ENCODE data around the gene PIK3R5. TPM values are rescaled to one million over a fixed set of nuclear protein-coding genes. Genes with fewer than 3 reads are reported as not detected.

The PIK3R5 gene
- total and polyA plus RNA-seq, 7 experiments from 2014 or later, result 18.0 to 231 (median 73.8) TPM

GRCh38 chr17:8898636-8899035 lies 66.9 kb downstream of the PIK3R5 start:
- Histone ChIP-seq H3K36me3 (ENCODE audit: control insufficient read depth in 2 of 3, insufficient read depth in 3 of 3, low read length in 3 of 3) (peaks cover 5 to 17% (median 11%) of the 10 kb centered on the region in 3 experiments), H3K4me3 (ENCODE audit: low read length) (no peak overlapping the region), H3K9me3 (ENCODE audit: control insufficient read depth in 2 of 3, low read length in 3 of 3) (no peaks in the 10 kb centered on the region), H3K27me3 (ENCODE audit: control insufficient read depth in 2 of 2, insufficient read depth in 2 of 2, low read length in 2 of 2) (no peaks in the 10 kb centered on the region), H3K27ac (ENCODE audit: low read depth, low read length) (peak overlapping the region; percentile 33), H3K4me1 (ENCODE audit: control insufficient read depth in 2 of 2, insufficient read depth in 2 of 2, low read length in 2 of 2) (peaks cover 54 to 70% of the 10 kb centered on the region in 2 donors)
- ATAC-seq (no peak), DNase-seq (no peak)
- POLR2A ChIA-PET, result interaction anchor here (0.6 to 4.6 kb wide), 8 partner anchors 10 to 462 kb away, joined by 3 to 27 read pairs (median 5); partner anchors contain the start of gene PIK3R5
- peaks cover 0 to 3% (median 0%) of the 10 kb centered on the region in 11 donors for H3K9me3 Mint-ChIP-seq
- no peaks in the 10 kb centered on the region for H3K27me3 Mint-ChIP-seq
- CTCF ChIA-PET, result interaction anchor here (0.9 to 1.6 kb wide), 2 partner anchors 44 to 55 kb away, joined by 3 read pairs; no protein-coding TSS in a partner anchor
- peak overlapping the region; percentile 78 to 99 (median 95) for H3K27ac Mint-ChIP-seq
- H3K4me1 Mint-ChIP-seq, result peaks cover 60 to 86% (median 76%) of the 10 kb centered on the region in 7 donors
- H3K4me3 Mint-ChIP-seq, result peak overlapping the region; percentile 54 to 82 (median 76)
- intact Hi-C loops (cut with micrococcal nuclease), result loop anchor here (1.0 to 10.0 kb wide), 15 partner anchors 13 to 1886 kb away; partner anchors contain the start of genes NDEL1 (in 2 of the 2), PIK3R5 (in 2 of the 2), MFSD6L (in 1 of the 2) and MYH10 (in 1 of the 2)
- H3K36me3 Mint-ChIP-seq, result peaks cover 8 to 60% (median 46%) of the 10 kb centered on the region in 5 donors

- peaks cover 0 to 3% (median 0%) of the 10 kb centered on the region in 11 donors for H3K9me3 Mint-ChIP-seq
- Histone ChIP-seq H3K4me3 (ENCODE audit: low read length) (no peak overlapping the region), H3K36me3 (ENCODE audit: control insufficient read depth in 2 of 3, insufficient read depth in 3 of 3, low read length in 3 of 3) (peaks cover 5 to 22% (median 11%) of the 10 kb centered on the region in 3 experiments)
These were observed 67.4 kb downstream of the PIK3R5 start for GRCh38 chr17:8898126-8898525.

GRCh38 chr17:8896641-8897635 lies 68.6 kb downstream of the PIK3R5 start:
- CTCF ChIA-PET, result no interaction called here
- Mint-ChIP-seq H3K4me3 (peak overlapping the region in 8 of 10 donors; percentile 2 to 79 (median 49)), H3K27me3 (no peaks in the 10 kb centered on the region)

More at GRCh38 chr17:8898126-8898525, 67.4 kb downstream of the PIK3R5 start:
- Mint-ChIP-seq H3K27me3 (no peaks in the 10 kb centered on the region), H3K27ac (peak overlapping the region; percentile 5 to 99 (median 95)), H3K4me1 (peaks cover 60 to 88% (median 76%) of the 10 kb centered on the region in 7 donors), H3K36me3 (peaks cover 8 to 59% (median 46%) of the 10 kb centered on the region in 5 donors), H3K4me3 (peak overlapping the region in 9 of 10 donors; percentile 54 to 82 (median 76))
- Histone ChIP-seq H3K9me3 (ENCODE audit: control insufficient read depth in 2 of 3, low read length in 3 of 3) (no peaks in the 10 kb centered on the region), H3K27me3 (ENCODE audit: control insufficient read depth in 2 of 2, insufficient read depth in 2 of 2, low read length in 2 of 2) (no peaks in the 10 kb centered on the region), H3K27ac (ENCODE audit: low read depth, low read length) (peak overlapping the region; percentile 33), H3K4me1 (ENCODE audit: control insufficient read depth in 2 of 2, insufficient read depth in 2 of 2, low read length in 2 of 2) (peaks cover 54 to 70% of the 10 kb centered on the region in 2 donors)
- DNase-seq (no peak), ATAC-seq (no peak)
- CTCF ChIA-PET, result interaction anchor here (0.9 kb wide), 1 partner anchor 44 kb away, joined by 3 read pairs; no protein-coding TSS in a partner anchor
- intact Hi-C loops (cut with micrococcal nuclease), result loop anchor here (2.0 to 10.0 kb wide), 7 partner anchors 41 to 1885 kb away; partner anchors contain the start of genes MFSD6L (in 1 of the 2), MYH10 (in 1 of the 2), NDEL1 (in 1 of the 2) and RNASEK (in 1 of the 2)
- POLR2A ChIA-PET, result interaction anchor here (0.6 to 4.2 kb wide), 4 partner anchors 56 to 796 kb away, joined by 3 to 18 read pairs (median 6); partner anchors contain the start of gene PIK3R5

GRCh38 chr17:8896087-8896486 lies 69.4 kb downstream of the PIK3R5 start:
- ChIA-PET POLR2A (interaction anchor here (1.1 to 1.5 kb wide), 2 partner anchors 10 to 58 kb away, joined by 3 to 4 read pairs; no protein-coding TSS in a partner anchor), CTCF (interaction anchor here (0.6 to 3.7 kb wide), 7 partner anchors 11 to 1442 kb away, joined by 3 to 13 read pairs (median 6); no protein-coding TSS in a partner anchor)
- Mint-ChIP-seq H3K27ac (peak overlapping the region; percentile 19 to 99 (median 79)), H3K27me3 (no peaks in the 10 kb centered on the region), H3K36me3 (peaks cover 15 to 60% (median 46%) of the 10 kb centered on the region in 5 donors), H3K4me1 (peaks cover 55 to 83% (median 70%) of the 10 kb centered on the region in 7 donors), H3K9me3 (peaks cover 0 to 5% (median 0%) of the 10 kb centered on the region in 11 donors), H3K4me3 (peak overlapping the region in 5 of 10 donors; percentile 23 to 79 (median 54))
- Histone ChIP-seq H3K4me3 (ENCODE audit: low read length) (no peak overlapping the region), H3K36me3 (ENCODE audit: control insufficient read depth in 2 of 3, insufficient read depth in 3 of 3, low read length in 3 of 3) (peaks cover 11 to 37% (median 16%) of the 10 kb centered on the region in 3 experiments), H3K4me1 (ENCODE audit: control insufficient read depth in 2 of 2, insufficient read depth in 2 of 2, low read length in 2 of 2) (peaks cover 59 to 62% of the 10 kb centered on the region in 2 donors), H3K27ac (ENCODE audit: low read depth, low read length) (no peak overlapping the region), H3K9me3 (ENCODE audit: control insufficient read depth in 2 of 3, low read length in 3 of 3) (no peaks in the 10 kb centered on the region), H3K27me3 (ENCODE audit: control insufficient read depth in 2 of 2, insufficient read depth in 2 of 2, low read length in 2 of 2) (no peaks in the 10 kb centered on the region)
- DNase-seq, result no peak
- no peak for ATAC-seq
- intact Hi-C loops (cut with micrococcal nuclease), result loop anchor here (5.0 to 10.0 kb wide), 5 partner anchors 39 to 459 kb away; partner anchors contain the start of genes MFSD6L (in 1 of the 2), MYH10 (in 1 of the 2) and NDEL1 (in 1 of the 2)

More at GRCh38 chr17:8896641-8897635, 68.6 kb downstream of the PIK3R5 start:
- no peak overlapping the region for H3K4me3 ChIP-seq (ENCODE audit: low read length)
- DNase-seq (peak in 1 of 9 donors; percentile 18), ATAC-seq (no peak)
- peak overlapping the region; percentile 37 to 99 (median 95) for H3K27ac Mint-ChIP-seq
- POLR2A ChIA-PET, result interaction anchor here (0.6 to 2.6 kb wide), 4 partner anchors 11 to 795 kb away, joined by 3 to 10 read pairs (median 3); no protein-coding TSS in a partner anchor
- intact Hi-C loops (cut with micrococcal nuclease), result loop anchor here (5.0 to 10.0 kb wide), 5 partner anchors 40 to 460 kb away; partner anchors contain the start of genes MFSD6L (in 1 of the 2), MYH10 (in 1 of the 2) and NDEL1 (in 1 of the 2)
- no peaks in the 10 kb centered on the region for H3K27me3 ChIP-seq (ENCODE audit: control insufficient read depth in 2 of 2, insufficient read depth in 2 of 2, low read length in 2 of 2)
- peaks cover 63 to 91% (median 77%) of the 10 kb centered on the region in 7 donors for H3K4me1 Mint-ChIP-seq
- no peak overlapping the region for H3K27ac ChIP-seq (ENCODE audit: low read depth, low read length)
- H3K36me3 Mint-ChIP-seq, result peaks cover 15 to 66% (median 54%) of the 10 kb centered on the region in 5 donors
- H3K36me3 ChIP-seq (ENCODE audit: control insufficient read depth in 2 of 3, insufficient read depth in 3 of 3, low read length in 3 of 3), result peaks cover 11 to 34% (median 13%) of the 10 kb centered on the region in 3 experiments
- H3K9me3 Mint-ChIP-seq, result peaks cover 0 to 5% (median 0%) of the 10 kb centered on the region in 11 donors
- H3K4me1 ChIP-seq (ENCODE audit: control insufficient read depth in 2 of 2, insufficient read depth in 2 of 2, low read length in 2 of 2), result peaks cover 59 to 70% of the 10 kb centered on the region in 2 donors
- H3K9me3 ChIP-seq (ENCODE audit: control insufficient read depth in 2 of 3, low read length in 3 of 3), result no peaks in the 10 kb centered on the region

- H3K27ac ChIP-seq (ENCODE audit: low read depth, low read length), result peak overlapping the region; percentile 12
- Mint-ChIP-seq H3K27ac (peak overlapping the region; percentile 16 to 96 (median 70)), H3K9me3 (peaks cover 0 to 5% (median 0%) of the 10 kb centered on the region in 11 donors), H3K27me3 (no peaks in the 10 kb centered on the region), H3K36me3 (peaks cover 15 to 52% (median 43%) of the 10 kb centered on the region in 5 donors), H3K4me1 (peaks cover 44 to 71% (median 62%) of the 10 kb centered on the region in 7 donors), H3K4me3 (peak overlapping the region in 6 of 10 donors; percentile 1 to 69 (median 42))
- intact Hi-C loops (cut with micrococcal nuclease), result loop anchor here (5.0 to 10.0 kb wide), 5 partner anchors 38 to 458 kb away; partner anchors contain the start of genes MFSD6L (in 1 of the 2), MYH10 (in 1 of the 2) and NDEL1 (in 1 of the 2)
- peaks cover 50% of the 10 kb centered on the region in 2 donors for H3K4me1 ChIP-seq (ENCODE audit: control insufficient read depth in 2 of 2, insufficient read depth in 2 of 2, low read length in 2 of 2)
- CTCF ChIA-PET, result interaction anchor here (0.7 to 3.7 kb wide), 12 partner anchors 8 to 149 kb away, joined by 3 to 13 read pairs (median 4); no protein-coding TSS in a partner anchor
- no peaks in the 10 kb centered on the region for H3K9me3 ChIP-seq (ENCODE audit: control insufficient read depth in 2 of 3, low read length in 3 of 3)
- H3K27me3 ChIP-seq (ENCODE audit: control insufficient read depth in 2 of 2, insufficient read depth in 2 of 2, low read length in 2 of 2), result no peaks in the 10 kb centered on the region
- DNase-seq (peak in 6 of 9 donors; percentile 31 to 55 (median 47)), ATAC-seq (peak; percentile 33)
- POLR2A ChIA-PET, result interaction anchor here (0.7 to 1.5 kb wide), 5 partner anchors 11 to 71 kb away, joined by 3 to 6 read pairs (median 4); partner anchors contain the start of gene PIK3R5
- no peak overlapping the region for H3K4me3 ChIP-seq (ENCODE audit: low read length)
- peaks cover 10 to 47% (median 23%) of the 10 kb centered on the region in 3 experiments for H3K36me3 ChIP-seq (ENCODE audit: control insufficient read depth in 2 of 3, insufficient read depth in 3 of 3, low read length in 3 of 3)
These were observed 70.6 kb downstream of the PIK3R5 start for GRCh38 chr17:8894673-8895578.
